ENCODE results near the gene NAV2. TPM values are rescaled to one million over a fixed set of nuclear protein-coding genes. Genes with fewer than 3 reads are reported as not detected.

The NAV2 gene
- total and polyA plus RNA-seq, 2 donors = 2.0 to 5.8 TPM

DNA sequence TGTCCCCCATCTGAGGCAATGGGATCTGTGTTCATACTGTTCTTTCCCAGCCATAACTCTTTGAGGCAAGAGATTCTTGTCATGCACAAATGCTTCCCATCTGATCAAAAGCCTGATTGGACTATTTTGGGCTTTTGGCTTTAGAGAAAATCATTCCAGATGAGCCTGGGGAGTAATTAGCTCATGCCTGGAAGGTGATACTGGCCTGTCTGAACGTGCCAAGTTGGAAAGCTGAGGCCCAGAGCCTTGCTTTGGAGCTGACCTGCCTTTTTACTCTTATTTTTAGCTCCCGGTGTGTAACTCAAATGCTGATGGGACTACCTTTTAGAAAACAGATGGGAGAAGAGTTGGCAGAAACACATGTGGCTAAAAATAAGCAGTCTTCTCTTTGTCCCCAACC lies 342.7 kb downstream of the NAV2 start:
- DNase-seq (ENCODE audit: low read depth in 6 of 9, low spot score in 9 of 9) = peak in 1 of 9 donors; percentile 16
- Histone ChIP-seq H3K4me3 (ENCODE audit: low read length in 2 of 2) (no peak overlapping the region), H3K4me1 (ENCODE audit: control insufficient read depth in 2 of 2, insufficient read depth in 2 of 2, low read length in 2 of 2) (peaks cover 0 to 7% of the 10 kb centered on the region in 2 donors), H3K27ac (ENCODE audit: low read depth in 1 of 2, low read length in 1 of 2) (peak overlapping the region in 1 of 2 donors; percentile 64), H3K9me3 (ENCODE audit: control insufficient read depth in 2 of 2, insufficient read depth in 1 of 2, low read length in 1 of 2) (no peaks in the 10 kb centered on the region), H3K27me3 (ENCODE audit: control insufficient read depth in 2 of 2, insufficient read depth in 1 of 2, low read length in 1 of 2) (no peaks in the 10 kb centered on the region), H3K36me3 (ENCODE audit: control insufficient read depth in 2 of 2, insufficient read depth in 2 of 2, low read length in 1 of 2) (no peaks in the 10 kb centered on the region)
- 82% methylated on average over 2 of the region's 2 CpGs for WGBS

DNA sequence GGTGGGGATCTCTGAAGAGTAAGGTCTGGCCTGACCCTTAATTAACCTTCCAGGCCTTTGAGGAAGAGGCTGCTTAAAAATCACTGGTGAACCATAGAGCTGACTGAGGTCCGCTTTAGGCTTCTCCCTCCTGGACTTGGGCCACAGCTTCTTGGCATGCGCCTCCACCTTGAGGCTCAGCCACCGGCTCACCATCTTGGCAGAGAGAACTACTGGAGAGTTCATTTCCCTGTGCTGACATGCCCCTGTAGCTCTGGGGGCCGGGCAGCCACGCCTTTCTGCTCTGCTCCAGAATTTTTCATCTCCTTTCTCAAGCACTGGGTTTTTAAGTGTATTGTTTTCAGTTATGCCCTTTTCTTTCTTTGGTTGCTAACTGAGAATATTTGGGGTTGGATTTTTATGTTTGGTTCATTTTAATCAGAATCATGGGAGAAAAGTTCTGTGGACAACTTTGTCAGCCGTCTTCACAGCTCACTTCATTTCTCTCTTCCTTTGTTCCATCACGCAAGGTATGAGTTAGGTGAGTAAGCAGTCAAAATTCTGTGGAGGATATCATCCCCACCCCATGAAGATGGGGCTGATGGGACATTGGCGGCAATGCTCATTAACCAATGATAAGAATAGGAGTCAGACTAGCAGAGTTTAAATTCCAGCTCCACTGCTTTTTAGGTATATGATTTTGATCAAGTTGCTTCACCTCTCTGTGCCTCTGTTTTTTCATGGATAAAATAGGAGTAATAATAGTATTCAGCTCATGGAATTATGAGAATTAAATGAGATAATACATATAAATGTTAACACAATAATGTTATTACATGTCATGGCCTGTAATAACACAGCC lies 343.7 kb downstream of the NAV2 start:
- Histone ChIP-seq H3K27me3 (ENCODE audit: control insufficient read depth in 2 of 2, insufficient read depth in 1 of 2, low read length in 1 of 2) (no peaks in the 10 kb centered on the region), H3K4me1 (ENCODE audit: control insufficient read depth in 2 of 2, insufficient read depth in 2 of 2, low read length in 2 of 2) (peaks cover 0 to 5% of the 10 kb centered on the region in 2 donors), H3K4me3 (ENCODE audit: low read length in 2 of 2) (no peak overlapping the region), H3K36me3 (ENCODE audit: control insufficient read depth in 2 of 2, insufficient read depth in 2 of 2, low read length in 1 of 2) (no peaks in the 10 kb centered on the region), H3K27ac (ENCODE audit: low read depth in 1 of 2, low read length in 1 of 2) (peak overlapping the region; percentile 64 to 80), H3K9me3 (ENCODE audit: control insufficient read depth in 2 of 2, insufficient read depth in 1 of 2, low read length in 1 of 2) (no peaks in the 10 kb centered on the region)
- 92% methylated on average over 8 of the region's 8 CpGs for WGBS
- DNase-seq (ENCODE audit: low read depth in 6 of 9, low spot score in 9 of 9) = no peak

DNA sequence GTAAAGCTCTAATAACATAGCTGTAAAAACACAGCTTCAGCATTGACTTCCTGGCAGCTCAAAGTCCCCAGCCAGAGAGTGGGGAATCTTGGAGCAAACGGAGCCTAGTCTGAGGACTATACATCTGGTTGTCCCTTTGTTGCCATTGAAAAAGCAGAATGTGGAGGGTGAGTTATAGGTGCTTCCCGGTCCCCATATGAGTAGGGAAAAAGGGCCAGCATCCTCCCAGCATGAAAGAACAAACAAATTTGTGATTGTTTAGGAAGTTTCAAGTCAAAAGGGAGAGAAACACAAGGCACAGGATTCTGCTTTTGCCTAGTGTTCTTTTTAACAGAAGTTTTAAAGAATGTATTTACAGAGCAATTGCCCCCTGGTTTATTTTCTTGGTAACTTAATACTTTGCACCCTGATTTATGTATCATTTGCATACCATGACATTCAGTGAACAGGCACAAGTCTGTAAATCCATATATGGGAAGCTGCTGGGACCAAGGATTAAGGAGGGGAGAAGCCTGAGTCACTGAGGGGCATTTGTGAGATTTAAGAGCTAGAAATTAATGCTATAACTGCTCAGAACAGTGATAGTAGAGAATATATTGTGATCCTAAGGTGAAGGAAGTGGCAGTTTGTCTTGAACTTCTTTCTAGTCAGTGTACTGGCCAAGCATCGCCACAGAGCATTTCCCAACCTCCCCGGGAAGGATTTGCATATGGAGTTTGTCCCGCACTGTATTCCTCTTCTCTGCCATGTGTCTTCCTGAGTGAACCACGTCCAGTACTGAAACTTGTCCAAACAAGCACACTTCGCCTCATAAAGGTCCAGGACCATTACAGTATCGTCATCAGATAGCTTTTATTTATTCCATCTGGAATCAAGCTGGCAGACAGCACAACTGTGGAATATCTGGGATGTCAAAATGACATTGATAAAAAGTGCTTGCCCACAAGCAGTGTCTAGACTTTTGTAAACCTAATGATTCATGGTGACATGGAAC lies 344.6 kb downstream of the NAV2 start:
- no peak for DNase-seq (ENCODE audit: low read depth in 6 of 9, low spot score in 9 of 9)
- Histone ChIP-seq H3K4me3 (ENCODE audit: low read length in 2 of 2) (no peak overlapping the region), H3K4me1 (ENCODE audit: control insufficient read depth in 2 of 2, insufficient read depth in 2 of 2, low read length in 2 of 2) (peaks cover 0 to 5% of the 10 kb centered on the region in 2 donors), H3K36me3 (ENCODE audit: control insufficient read depth in 2 of 2, insufficient read depth in 2 of 2, low read length in 1 of 2) (no peaks in the 10 kb centered on the region), H3K9me3 (ENCODE audit: control insufficient read depth in 2 of 2, insufficient read depth in 1 of 2, low read length in 1 of 2) (no peaks in the 10 kb centered on the region), H3K27me3 (ENCODE audit: control insufficient read depth in 2 of 2, insufficient read depth in 1 of 2, low read length in 1 of 2) (no peaks in the 10 kb centered on the region), H3K27ac (ENCODE audit: low read depth in 1 of 2, low read length in 1 of 2) (peak overlapping the region; percentile 6 to 45)
- 87% methylated on average over 8 of the region's 8 CpGs for WGBS

DNA sequence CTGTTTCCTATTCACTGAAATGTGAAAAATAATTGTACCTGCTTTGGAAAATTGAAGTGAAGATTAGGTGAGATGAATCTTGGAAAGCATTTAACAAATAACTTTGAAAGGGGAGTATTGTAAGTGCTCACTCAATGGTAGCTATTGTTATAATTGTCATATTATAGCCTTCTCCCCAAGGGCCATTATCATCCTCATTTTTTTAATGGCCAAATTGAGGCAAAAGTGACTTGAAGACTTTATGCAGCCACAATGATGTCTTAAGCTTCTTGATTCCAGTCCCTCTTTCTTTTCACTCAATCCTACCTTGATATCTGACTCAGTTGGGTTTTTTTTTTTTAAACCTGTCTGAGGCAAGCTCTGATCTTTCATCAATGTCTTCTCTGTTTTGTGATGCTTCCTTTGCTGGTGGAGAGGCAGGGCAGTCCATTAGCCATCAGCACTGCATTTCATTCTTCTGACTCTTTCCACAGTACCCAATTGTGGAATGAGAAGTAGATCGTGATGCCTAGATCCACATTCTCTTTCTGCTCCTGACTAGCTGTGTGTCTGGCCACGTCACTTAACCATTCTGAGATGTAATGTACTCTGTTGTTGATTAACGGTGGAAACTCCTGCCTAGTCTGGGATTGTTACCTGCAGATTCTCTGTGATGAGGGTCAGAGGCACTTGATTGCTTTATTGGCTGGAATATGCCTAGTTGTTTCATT lies 346.3 kb downstream of the NAV2 start:
- Histone ChIP-seq H3K27me3 (ENCODE audit: control insufficient read depth in 2 of 2, insufficient read depth in 1 of 2, low read length in 1 of 2) (no peaks in the 10 kb centered on the region), H3K4me1 (ENCODE audit: control insufficient read depth in 2 of 2, insufficient read depth in 2 of 2, low read length in 2 of 2) (peaks cover 0 to 5% of the 10 kb centered on the region in 2 donors), H3K27ac (ENCODE audit: low read depth in 1 of 2, low read length in 1 of 2) (no peak overlapping the region), H3K36me3 (ENCODE audit: control insufficient read depth in 2 of 2, insufficient read depth in 2 of 2, low read length in 1 of 2) (no peaks in the 10 kb centered on the region), H3K9me3 (ENCODE audit: control insufficient read depth in 2 of 2, insufficient read depth in 1 of 2, low read length in 1 of 2) (no peaks in the 10 kb centered on the region), H3K4me3 (ENCODE audit: low read length in 2 of 2) (no peak overlapping the region)
- no peak for DNase-seq (ENCODE audit: low read depth in 6 of 9, low spot score in 9 of 9)
- 80% methylated on average over 3 of the region's 3 CpGs for WGBS

DNA sequence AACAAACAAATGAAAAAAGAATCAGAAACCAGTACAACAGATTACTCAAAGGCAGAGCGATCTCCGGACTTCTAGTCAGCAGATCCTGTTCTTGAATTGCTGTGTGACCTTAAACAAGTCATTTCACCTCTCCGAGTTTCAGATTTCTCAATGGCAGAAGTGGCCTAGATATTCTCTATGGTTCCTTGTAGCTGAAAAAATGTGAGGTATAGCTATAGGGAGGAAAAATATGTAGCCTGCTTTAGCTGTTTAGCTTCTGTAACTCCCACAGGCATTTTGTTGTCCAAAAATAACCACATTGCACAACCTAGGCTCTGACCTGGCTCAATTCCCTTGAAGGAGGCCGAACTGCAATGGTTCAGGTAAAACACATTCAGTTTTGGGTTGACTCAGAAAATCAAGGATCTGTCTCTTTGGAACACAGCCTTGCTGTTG lies 347.0 kb downstream of the NAV2 start:
- no peak for DNase-seq (ENCODE audit: low read depth in 6 of 9, low spot score in 9 of 9)
- no peak overlapping the region for H3K27ac ChIP-seq (ENCODE audit: low read depth in 1 of 2, low read length in 1 of 2)
- H3K4me3 ChIP-seq (ENCODE audit: low read length in 2 of 2) = no peak overlapping the region
- H3K36me3 ChIP-seq (ENCODE audit: control insufficient read depth in 2 of 2, insufficient read depth in 2 of 2, low read length in 1 of 2) = no peaks in the 10 kb centered on the region
- peaks cover 0 to 5% of the 10 kb centered on the region in 2 donors for H3K4me1 ChIP-seq (ENCODE audit: control insufficient read depth in 2 of 2, insufficient read depth in 2 of 2, low read length in 2 of 2)
- no peaks in the 10 kb centered on the region for H3K27me3 ChIP-seq (ENCODE audit: control insufficient read depth in 2 of 2, insufficient read depth in 1 of 2, low read length in 1 of 2)
- H3K9me3 ChIP-seq (ENCODE audit: control insufficient read depth in 2 of 2, insufficient read depth in 1 of 2, low read length in 1 of 2) = no peaks in the 10 kb centered on the region
- 96% methylated on average over 4 of the region's 4 CpGs for WGBS

DNA sequence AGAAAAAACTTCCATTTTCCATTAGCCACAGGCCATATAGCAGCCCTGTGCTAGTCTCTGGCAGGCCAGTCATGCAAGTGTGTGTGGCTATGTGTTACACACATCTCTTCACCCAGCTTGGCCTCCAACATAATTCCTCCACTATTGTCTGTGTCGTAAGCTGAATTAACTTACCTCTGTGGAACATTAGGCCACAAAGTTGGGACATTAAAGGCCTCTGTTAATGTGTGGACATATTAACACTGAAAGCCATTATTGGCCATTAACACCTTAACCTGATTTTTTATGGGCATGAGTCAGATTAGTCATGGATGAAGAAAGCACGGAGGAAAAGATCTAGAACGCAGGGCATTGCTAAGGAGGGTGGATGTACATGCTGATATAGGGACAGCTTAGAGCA lies 347.5 kb downstream of the NAV2 start:
- no peaks in the 10 kb centered on the region for H3K36me3 ChIP-seq (ENCODE audit: control insufficient read depth in 2 of 2, insufficient read depth in 2 of 2, low read length in 1 of 2)
- H3K4me3 ChIP-seq (ENCODE audit: low read length in 2 of 2) = no peak overlapping the region
- no peak for DNase-seq (ENCODE audit: low read depth in 6 of 9, low spot score in 9 of 9)
- H3K27me3 ChIP-seq (ENCODE audit: control insufficient read depth in 2 of 2, insufficient read depth in 1 of 2, low read length in 1 of 2) = no peaks in the 10 kb centered on the region
- H3K9me3 ChIP-seq (ENCODE audit: control insufficient read depth in 2 of 2, insufficient read depth in 1 of 2, low read length in 1 of 2) = no peaks in the 10 kb centered on the region
- no peak overlapping the region for H3K27ac ChIP-seq (ENCODE audit: low read depth in 1 of 2, low read length in 1 of 2)
- WGBS = 98% methylated on average over 3 of the region's 3 CpGs
- peaks cover 0 to 5% of the 10 kb centered on the region in 2 donors for H3K4me1 ChIP-seq (ENCODE audit: control insufficient read depth in 2 of 2, insufficient read depth in 2 of 2, low read length in 2 of 2)

DNA sequence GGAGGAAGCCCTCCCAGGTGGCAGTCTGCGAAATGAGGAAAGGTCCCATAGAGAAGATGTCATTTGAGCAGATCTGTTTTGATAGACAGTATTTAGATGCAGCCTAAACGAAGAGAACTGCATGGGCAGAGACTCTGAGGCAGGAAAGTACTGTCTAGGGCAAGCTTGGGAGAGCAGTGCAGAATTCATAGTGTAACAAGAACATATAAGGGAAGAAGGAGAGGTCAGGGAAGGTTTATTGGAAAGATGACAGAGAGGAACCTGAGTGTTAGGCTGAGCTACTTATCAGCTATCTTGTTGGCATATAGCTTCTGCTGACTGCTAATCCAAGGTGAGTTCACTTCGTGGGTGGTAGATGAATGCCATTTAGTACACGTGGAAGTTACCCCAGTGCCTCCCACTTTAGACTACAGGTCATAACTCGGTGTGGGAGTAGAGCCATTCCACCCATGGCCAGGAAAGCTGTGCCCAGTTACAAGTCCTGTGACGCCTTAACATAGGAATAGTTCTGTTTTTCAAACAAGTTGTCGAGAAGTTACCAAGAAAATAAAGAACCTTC lies 348.1 kb downstream of the NAV2 start:
- H3K36me3 ChIP-seq (ENCODE audit: control insufficient read depth in 2 of 2, insufficient read depth in 2 of 2, low read length in 1 of 2) = no peaks in the 10 kb centered on the region

DNA sequence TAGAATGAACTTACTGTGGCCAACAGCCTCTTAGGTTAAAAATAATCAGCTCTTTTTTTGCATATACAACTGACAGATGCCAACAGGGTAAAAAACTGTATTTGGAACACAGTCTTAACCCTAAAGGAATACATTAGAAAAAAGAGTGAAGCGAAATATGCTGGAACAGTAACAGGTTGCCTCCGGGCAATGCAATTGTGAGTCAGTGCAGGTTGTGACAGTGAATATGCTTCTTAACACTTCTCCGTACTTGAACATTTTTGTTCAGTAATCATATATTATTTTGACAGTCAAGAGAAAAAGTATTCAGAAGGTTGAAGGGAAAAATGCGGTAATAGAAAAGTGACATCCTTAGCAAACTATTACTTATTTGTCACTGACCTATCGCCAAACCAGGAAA lies 349.1 kb downstream of the NAV2 start:
- H3K27ac ChIP-seq (ENCODE audit: low read depth in 1 of 2, low read length in 1 of 2) = no peak overlapping the region
- H3K9me3 ChIP-seq (ENCODE audit: control insufficient read depth in 2 of 2, insufficient read depth in 1 of 2, low read length in 1 of 2) = no peaks in the 10 kb centered on the region
- H3K4me3 ChIP-seq (ENCODE audit: low read length in 2 of 2) = no peak overlapping the region
- no peak for DNase-seq (ENCODE audit: low read depth in 6 of 9, low spot score in 9 of 9)
- H3K4me1 ChIP-seq (ENCODE audit: control insufficient read depth in 2 of 2, insufficient read depth in 2 of 2, low read length in 2 of 2) = no peaks in the 10 kb centered on the region
- H3K36me3 ChIP-seq (ENCODE audit: control insufficient read depth in 2 of 2, insufficient read depth in 2 of 2, low read length in 1 of 2) = no peaks in the 10 kb centered on the region
- 97% methylated on average over 5 of the region's 5 CpGs for WGBS
- no peaks in the 10 kb centered on the region for H3K27me3 ChIP-seq (ENCODE audit: control insufficient read depth in 2 of 2, insufficient read depth in 1 of 2, low read length in 1 of 2)

More for the DNA sequence above, 348.1 kb downstream of the NAV2 start:
- Histone ChIP-seq H3K9me3 (ENCODE audit: control insufficient read depth in 2 of 2, insufficient read depth in 1 of 2, low read length in 1 of 2) (no peaks in the 10 kb centered on the region), H3K27me3 (ENCODE audit: control insufficient read depth in 2 of 2, insufficient read depth in 1 of 2, low read length in 1 of 2) (no peaks in the 10 kb centered on the region), H3K27ac (ENCODE audit: low read depth in 1 of 2, low read length in 1 of 2) (no peak overlapping the region), H3K4me1 (ENCODE audit: control insufficient read depth in 2 of 2, insufficient read depth in 2 of 2, low read length in 2 of 2) (peaks cover 0 to 3% of the 10 kb centered on the region in 2 donors), H3K4me3 (ENCODE audit: low read length in 2 of 2) (no peak overlapping the region)
- 92% methylated on average over 7 of the region's 7 CpGs for WGBS
- no peak for DNase-seq (ENCODE audit: low read depth in 6 of 9, low spot score in 9 of 9)

Data from thymus (tissue), 11 donors.